Measurements from ENCODE around the gene DLL1.

The DLL1 gene

GRCh38 chr6:170282512-170283158 is 8.2 kb downstream of the DLL1 start:
- DNase-seq = no peak

GRCh38 chr6:170281331-170282292 is 9.3 kb downstream of the DLL1 start:
- no peak for DNase-seq

DNA sequence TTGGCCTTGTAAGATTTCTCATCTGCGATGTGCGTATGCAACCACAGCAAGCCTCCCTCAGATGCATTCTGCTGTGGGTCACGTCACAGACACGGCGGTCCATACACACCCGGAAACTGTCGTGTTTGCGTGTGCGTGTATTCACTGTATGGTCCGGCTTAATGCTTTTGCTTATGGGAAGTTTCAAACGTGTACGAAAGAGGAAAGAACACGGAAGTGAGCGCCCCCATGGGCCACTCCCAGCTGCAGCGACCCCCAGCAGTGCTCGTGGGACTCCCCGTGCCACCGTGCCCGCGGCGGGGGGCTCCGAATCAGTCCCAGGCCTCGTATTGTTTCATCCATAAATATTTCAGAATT is 10.2 kb downstream of the DLL1 start:
- no peak for DNase-seq

DNA sequence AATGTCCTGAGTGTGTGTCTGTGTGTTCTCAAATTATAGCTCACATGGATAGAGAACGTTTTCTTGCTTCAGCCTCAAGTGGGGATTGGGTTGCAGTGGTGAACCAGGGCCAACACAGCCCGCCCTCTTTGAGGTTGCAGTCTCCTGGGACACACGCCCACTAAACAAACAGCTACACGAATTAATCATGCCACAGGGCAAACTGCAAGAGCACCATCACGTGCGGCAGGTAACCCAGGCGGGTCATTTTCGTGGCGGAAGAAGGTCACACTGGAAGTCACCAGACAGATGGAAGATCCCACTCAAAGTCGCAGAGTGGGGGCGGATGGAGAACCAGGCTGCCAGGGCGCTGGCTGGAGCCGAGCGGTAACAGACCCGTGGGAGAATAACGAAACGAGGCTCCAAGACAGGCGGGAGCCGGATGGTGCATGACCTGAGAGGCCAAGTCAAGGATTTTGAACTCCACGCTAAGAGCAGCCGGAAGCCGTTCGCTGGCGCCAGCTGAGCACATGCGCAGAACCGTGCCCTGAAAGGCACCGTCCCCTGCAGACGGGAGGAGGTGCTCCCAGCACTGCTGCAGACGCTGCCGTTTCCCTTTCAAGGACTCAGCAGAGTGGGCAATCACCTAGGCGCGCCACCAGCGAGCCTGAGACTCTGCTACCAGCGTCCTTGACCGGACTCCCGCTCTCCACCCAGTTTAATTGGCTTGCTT is 10.7 kb downstream of the DLL1 start:
- no peak for DNase-seq

DNA sequence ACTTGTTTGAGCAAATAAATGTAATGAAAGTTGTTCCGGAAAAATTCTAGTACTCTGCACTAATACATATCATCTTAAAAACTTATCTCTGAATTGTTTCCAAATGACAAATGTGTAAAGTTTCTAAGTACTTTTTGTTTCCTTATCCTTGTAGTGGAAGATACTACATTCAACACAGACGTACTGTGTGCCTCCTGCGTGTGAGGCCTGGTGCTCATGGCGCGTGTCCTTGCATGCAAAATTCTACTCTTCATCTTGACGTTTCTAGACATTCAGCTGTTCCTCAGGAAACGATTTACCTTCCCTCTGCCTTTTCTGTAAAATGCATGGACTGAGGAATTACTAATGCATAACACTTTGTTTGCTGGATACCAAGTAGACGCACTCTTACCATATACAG is 11.5 kb downstream of the DLL1 start:
- no peak for DNase-seq

DNA sequence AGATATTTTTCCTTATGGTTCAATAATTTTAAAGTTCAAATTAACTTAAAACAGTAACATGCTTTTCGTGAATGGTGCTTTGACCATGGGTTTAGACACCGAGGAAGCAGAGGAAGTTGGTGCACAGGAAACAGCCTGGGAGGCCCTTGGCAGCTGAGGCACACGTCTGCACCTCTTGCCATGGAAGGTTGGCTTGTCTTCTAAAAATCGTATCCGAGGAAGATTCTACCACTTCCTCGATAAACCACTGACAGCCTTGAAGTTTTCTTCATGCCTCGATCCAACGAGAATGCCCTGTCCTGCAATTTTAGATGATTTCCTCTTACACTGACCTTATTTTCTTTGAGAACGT is 12.2 kb downstream of the DLL1 start:
- no peak for DNase-seq

GRCh38 chr6:170277893-170278742 is 12.8 kb downstream of the DLL1 start:
- no peak for DNase-seq

- DNase-seq = no peak
Measured at GRCh38 chr6:170276369-170277057, 14.4 kb downstream of the DLL1 start.

- no peak for DNase-seq
Measured at GRCh38 chr6:170274713-170275560, 15.9 kb downstream of the DLL1 start.

GRCh38 chr6:170273681-170274080 is 17.2 kb downstream of the DLL1 start:
- DNase-seq = no peak

GRCh38 chr6:170273191-170273590 is 17.7 kb downstream of the DLL1 start:
- DNase-seq = no peak

GRCh38 chr6:170272341-170273065 is 18.4 kb downstream of the DLL1 start:
- DNase-seq = no peak

DNA sequence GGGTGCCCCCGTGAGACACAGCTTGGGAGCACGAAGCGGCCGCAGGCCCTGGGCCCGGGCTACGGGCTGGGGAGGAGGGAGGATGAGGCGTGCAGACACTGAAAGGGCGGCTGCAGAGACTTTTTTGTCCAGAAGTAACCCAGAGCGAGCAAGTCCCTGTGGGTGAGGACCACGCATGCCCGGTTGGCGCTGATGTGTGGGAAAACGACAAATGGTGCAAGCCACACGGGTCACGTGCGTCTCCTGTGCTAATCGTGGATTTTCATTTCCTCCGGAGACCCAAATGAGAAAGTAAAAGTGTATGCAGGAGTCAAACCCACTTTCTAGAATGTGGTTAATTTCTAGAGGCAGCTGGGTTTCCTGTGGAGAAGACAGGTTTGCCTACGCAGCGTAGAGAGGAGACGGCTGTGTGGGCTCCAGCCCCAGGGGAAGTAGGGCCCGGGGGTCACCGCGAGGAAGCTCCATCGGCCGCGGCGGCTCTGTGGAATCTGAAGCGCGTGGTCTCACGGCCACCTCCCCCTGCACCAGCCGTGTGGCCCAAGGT is 19.0 kb downstream of the DLL1 start:
- DNase-seq = peak; percentile 53

DNA sequence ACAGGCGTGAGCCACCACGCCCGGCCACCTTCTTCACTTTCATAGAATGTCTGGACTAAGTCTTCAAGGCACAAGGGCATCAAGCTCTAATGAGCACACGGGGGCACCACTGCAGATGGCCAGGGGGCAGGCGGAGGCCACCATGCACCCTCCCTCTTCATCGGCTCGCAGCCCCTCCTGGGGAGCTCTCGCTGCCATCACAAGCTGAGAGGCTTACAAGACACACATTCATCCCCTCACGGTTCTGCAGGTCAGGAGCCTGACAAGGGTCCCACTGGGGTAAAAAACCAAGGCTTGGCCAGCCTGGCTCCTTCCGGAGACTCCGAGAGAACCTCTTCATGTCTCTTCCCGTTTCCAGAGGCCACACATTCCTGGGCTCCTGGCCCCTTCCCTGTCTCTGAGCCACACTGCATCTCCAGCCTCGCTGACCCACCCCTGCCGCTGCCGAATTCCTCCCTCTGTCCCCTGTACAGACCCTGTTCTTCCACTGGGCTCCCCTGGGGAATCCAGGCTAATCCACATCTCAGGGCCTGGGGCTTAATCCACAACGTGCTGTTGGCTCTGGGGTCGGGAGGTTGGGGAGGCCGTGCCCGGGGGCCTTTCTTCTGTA is 19.8 kb downstream of the DLL1 start:
- DNase-seq = no peak

DNA sequence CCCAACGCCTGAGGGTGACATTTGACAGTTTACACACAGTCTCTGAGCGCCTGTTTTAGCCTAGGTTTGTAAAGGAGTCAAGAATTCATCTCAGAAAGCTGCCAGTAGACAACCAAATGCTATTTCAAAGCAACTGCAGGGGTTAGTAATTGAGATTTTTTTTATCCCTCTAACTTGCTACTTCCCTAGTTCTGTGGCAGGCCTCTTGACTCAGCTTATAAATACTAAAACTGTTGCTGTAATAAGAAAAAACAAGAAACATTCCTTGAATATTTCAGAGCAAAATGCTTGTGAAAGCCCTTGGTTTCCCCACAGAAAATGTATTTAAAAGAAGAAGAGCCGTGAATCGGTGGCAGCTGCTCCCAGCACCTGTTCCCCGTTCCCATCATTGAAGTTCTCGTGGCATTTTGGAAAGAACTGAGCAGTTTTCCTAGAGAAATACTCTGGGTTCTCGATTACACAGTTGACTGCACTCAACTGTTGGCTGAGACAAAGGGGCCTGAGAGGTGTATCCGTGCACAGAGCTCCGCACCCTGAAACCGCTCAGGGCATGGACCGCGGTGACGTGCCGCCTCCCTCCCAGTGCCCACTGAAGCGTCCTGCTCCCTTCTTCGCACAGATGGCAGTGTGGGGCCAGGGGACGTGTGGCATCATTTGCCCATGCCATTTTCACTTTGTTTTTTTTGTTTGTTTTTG is 20.9 kb downstream of the DLL1 start:
- no peak for DNase-seq

DNA sequence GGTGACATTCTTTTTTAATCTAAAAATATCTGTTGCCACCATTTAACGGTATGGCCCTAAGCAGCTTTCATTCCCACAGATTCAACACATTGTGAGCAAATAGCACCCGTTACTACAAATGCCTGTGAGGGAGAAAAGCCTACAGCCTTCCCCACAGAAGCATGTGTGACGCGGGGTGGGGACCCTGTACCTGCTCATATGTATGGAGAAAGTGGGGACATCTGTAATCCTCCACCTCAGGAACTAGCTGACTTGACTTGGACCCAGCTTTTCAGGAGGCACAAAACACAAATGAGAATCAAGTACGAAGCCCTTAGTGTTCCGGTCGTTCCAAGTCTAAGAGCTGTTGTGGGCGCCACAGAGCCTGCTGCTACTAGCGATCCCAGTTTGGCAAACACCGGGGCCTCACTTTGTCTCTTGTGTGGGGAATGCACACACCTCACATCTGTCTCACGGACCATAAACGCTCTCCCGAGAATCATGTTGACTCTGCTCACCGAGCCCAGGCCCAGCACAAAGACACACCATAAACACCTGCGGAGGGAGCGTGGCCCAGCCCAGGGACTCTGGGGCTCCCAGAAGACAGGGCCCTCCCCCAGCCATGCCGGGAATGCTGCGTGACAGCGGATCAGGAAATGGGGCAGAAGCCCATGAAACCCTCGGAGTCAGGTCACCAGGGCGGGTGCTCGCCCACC is 21.6 kb downstream of the DLL1 start:
- no peak for DNase-seq

DNA sequence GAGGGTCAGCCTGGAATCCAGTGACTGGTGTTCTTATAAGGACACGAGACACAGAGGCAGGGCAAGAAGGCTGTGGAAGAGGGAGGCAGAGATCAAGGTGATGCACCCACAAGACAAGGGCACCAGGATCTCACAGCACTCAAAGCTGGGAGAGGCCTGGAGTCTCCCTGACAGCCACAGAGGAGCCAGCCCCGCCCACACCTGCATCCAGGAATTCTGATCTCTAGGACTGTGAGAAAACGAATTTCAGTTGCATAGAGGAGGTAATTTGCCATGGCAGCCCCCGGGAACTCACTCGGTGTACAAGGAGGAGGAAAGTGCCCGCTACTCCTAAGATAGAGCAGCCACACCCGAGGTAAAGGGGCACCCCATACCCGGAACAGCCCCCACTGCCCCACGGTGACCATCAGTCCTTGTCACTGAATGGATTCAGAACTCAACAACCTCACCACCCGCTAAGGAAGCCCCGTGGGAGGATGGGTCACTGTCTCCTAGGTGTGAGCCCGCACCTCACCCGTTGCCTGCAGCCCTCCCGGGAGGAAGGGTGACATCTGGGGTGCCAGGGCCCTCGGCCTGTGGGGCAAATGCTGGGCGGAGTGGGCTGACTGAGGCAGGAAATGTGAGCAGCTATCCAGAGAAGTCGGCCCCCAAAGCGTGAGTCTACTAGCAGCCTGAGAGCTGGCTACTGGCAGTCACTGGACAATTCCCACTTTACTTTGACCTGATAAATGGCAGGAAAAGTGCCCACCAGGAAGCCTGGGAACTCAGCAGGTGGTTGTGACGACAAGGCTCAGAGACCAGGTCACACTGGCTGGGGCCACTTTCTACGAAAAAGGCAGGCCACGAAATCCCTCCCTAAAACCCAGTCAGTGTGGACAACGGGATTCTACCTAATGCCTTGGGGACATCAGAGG is 22.4 kb downstream of the DLL1 start:
- DNase-seq = no peak
